ENCODE measurements around the gene WDTC1. TPM values are rescaled to one million over a fixed set of nuclear protein-coding genes. Genes with fewer than 3 reads are reported as not detected.
A peak's percentile ranks its signal among the peaks of the same experiment; 100 is the strongest.
"Not testable (repeated sequence)": the region's sequence is repeated elsewhere in the genome, so short reads cannot be mapped to it uniquely, and the experiment has no call there.

The WDTC1 gene, protein sequence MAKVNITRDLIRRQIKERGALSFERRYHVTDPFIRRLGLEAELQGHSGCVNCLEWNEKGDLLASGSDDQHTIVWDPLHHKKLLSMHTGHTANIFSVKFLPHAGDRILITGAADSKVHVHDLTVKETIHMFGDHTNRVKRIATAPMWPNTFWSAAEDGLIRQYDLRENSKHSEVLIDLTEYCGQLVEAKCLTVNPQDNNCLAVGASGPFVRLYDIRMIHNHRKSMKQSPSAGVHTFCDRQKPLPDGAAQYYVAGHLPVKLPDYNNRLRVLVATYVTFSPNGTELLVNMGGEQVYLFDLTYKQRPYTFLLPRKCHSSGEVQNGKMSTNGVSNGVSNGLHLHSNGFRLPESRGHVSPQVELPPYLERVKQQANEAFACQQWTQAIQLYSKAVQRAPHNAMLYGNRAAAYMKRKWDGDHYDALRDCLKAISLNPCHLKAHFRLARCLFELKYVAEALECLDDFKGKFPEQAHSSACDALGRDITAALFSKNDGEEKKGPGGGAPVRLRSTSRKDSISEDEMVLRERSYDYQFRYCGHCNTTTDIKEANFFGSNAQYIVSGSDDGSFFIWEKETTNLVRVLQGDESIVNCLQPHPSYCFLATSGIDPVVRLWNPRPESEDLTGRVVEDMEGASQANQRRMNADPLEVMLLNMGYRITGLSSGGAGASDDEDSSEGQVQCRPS
- total RNA-seq, result 10 to 100 TPM; 28.9 to 32.6 TPM

DNA sequence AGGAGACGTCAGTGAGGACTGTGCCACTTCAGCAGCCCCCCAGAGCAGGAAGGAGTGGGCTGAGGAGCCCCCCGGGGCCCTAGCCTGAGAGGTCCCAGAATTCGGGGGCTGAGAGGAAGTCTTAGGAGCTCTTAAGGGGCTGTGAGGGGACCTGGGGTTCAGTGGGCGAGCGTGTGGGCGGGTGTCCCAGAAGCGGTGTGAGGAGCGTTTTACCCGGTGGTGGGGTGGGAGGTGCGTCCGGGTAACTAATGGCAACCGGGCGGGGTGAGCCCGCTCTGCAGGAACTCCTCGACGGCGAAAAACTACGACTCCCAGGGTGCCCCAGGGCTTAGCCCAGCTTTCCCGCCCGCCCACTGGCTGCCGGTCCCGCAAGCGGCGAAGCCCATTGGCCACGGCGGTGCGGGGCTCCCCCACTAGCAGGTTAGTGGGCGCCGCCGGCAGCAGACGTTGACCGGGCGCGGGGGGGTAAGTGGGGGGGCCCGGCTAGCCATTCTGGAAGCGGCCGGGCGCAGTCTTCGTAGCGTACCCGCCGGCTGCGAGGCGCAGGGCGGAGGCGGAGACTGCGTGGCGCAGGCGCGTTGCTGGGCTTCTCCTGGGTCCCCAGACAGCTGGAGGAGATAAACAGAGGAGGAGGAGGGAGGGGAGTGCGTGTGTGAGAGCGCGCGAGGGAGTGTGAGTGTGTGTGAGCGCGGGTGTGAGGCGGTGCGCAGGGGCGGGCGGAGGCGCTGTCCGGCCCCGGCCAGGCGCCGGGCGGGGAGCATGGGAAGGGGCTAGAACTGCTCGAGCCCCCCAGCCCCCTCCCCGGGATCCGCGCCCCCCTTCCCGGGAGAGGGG, at the start of gene WDTC1:
WDTC1 (plus strand) TSS at position 584 of the 834 bp plus-strand sequence. CDS start 26,423 bp downstream, outside the sequence.
- Mint-ChIP-seq H3K27me3 (no peaks in the 10 kb centered on the region), H3K27ac (peak within 1 kb of the TSS; percentile 90), H3K9me3 (ENCODE audit: low read depth) (no peaks in the 10 kb centered on the region), H3K36me3 (peaks cover 7% of the 10 kb centered on the region), H3K4me3 (peak within 1 kb of the TSS; percentile 94), H3K4me1 (peaks cover 29% of the 10 kb centered on the region)
- CTCF ChIA-PET, result interaction anchor here (0.6 to 1.6 kb wide), 5 partner anchors 37 to 489 kb away, joined by 3 to 7 read pairs (median 3); no protein-coding TSS in a partner anchor
- ATAC-seq (peak; percentile 96), DNase-seq (peak; percentile 99)

DNA sequence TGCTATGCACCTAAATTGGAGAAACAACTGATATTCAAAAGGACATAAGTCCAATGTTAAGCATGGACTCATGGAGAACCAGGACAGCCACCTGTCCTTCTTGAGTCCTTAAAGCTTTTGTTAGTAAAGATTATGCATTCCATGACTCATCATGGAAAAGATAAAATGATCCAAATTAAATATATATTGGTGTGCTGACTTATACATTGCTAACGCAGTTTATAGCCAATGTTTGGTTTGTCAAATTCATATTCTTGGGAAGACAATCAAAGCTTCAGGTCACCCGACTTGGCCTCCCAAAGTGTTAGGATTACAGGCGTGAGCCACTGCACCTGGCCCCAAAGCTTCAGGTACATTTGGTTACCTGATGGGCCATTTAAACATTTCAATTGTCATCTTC, 49.8 kb upstream of the WDTC1 start:
- not testable (repeated sequence) for H3K4me3 Mint-ChIP-seq; H3K36me3 Mint-ChIP-seq; H3K27me3 Mint-ChIP-seq; DNase-seq; H3K9me3 Mint-ChIP-seq (ENCODE audit: low read depth); H3K27ac Mint-ChIP-seq; ATAC-seq; H3K4me1 Mint-ChIP-seq
- CTCF ChIA-PET, result interaction anchor here (0.8 kb wide), 1 partner anchor 15 kb away, joined by 3 read pairs; no protein-coding TSS in a partner anchor

DNA sequence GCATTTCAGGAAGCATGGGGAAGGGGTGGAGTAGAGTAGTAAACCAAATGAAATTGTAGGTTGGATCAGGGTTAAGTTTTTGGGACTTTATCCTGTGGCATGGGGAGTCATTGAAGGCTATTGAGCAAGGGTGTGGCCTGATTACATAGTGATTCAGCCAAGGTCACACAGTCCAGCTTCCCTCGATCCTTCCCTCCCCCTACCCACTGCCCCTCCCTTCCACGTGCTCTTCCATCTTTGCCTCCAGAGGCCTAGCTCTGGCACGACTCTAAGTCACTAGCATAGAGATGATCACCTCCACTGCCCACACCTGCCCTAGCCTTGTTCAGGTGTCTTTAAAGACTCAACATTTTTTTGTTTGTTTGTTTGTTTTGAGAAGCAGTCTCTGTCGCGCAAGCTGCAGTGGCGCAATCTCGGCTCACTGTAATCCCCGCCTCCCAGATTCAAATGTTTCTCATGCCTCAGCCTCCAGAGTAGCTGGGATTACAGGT, 42.3 kb upstream of the WDTC1 start:
- Mint-ChIP-seq H3K27ac (no peak overlapping the region), H3K27me3 (peaks cover 2% of the 10 kb centered on the region), H3K4me3 (no peak overlapping the region), H3K36me3 (no peaks in the 10 kb centered on the region), H3K4me1 (no peaks in the 10 kb centered on the region), H3K9me3 (ENCODE audit: low read depth) (no peaks in the 10 kb centered on the region)
- ATAC-seq (no peak), DNase-seq (no peak)
- CTCF ChIA-PET, result no interaction called here

DNA sequence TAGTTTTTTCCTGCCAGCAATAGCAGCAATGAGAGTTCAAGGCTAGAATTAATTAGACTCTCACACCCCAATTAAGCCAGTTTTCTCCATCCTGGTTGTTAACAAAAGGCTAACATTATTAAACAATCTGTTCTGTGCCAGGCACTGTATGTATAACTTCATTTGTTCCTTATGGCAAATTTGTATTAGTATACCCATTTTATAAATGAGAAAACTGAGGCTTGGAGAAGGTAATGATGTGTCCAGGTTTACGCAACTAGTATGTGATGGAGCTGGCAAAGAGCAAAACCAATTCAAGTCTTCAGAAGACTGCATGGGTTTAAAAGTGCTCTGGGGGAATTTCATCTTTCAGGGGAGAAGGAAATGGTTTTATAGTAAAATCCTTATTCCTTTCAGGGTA, 41.2 kb upstream of the WDTC1 start:
- CTCF ChIA-PET, result no interaction called here
- H3K27ac Mint-ChIP-seq, result no peak overlapping the region
- ATAC-seq, result no peak
- H3K27me3 Mint-ChIP-seq, result peaks cover 2% of the 10 kb centered on the region
- H3K4me3 Mint-ChIP-seq, result no peak overlapping the region
- DNase-seq, result no peak
- H3K4me1 Mint-ChIP-seq, result peaks cover 5% of the 10 kb centered on the region
- no peaks in the 10 kb centered on the region for H3K36me3 Mint-ChIP-seq
- H3K9me3 Mint-ChIP-seq (ENCODE audit: low read depth), result no peaks in the 10 kb centered on the region

DNA sequence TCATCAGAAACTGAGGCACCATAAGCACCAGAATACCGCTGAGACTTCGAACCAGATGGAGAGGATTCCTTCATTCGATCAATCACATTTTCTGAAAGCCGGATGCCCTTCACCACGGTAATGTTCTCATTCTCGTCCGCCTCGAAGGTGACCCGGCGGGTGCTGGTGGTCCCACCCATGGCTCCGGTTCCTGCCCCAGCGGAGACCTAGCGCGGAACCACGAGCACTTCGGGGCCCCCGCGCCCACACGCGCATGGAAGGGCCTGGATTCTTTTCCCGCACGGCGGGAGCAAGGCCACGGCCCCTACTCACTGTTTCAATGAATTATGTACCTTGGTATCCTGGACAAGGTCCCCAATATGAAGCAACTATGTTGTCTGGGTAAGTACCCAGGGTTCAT, 33.1 kb upstream of the WDTC1 start:
- no peak overlapping the region for H3K4me3 Mint-ChIP-seq
- CTCF ChIA-PET, result interaction anchor here (1.3 to 2.5 kb wide), 3 partner anchors 89 to 155 kb away, joined by 3 to 7 read pairs (median 4); no protein-coding TSS in a partner anchor
- no peaks in the 10 kb centered on the region for H3K36me3 Mint-ChIP-seq
- no peaks in the 10 kb centered on the region for H3K9me3 Mint-ChIP-seq (ENCODE audit: low read depth)
- ATAC-seq, result no peak
- H3K27me3 Mint-ChIP-seq, result peaks cover 3% of the 10 kb centered on the region
- H3K4me1 Mint-ChIP-seq, result peaks cover 6% of the 10 kb centered on the region
- no peak overlapping the region for H3K27ac Mint-ChIP-seq
- no peak for DNase-seq

DNA sequence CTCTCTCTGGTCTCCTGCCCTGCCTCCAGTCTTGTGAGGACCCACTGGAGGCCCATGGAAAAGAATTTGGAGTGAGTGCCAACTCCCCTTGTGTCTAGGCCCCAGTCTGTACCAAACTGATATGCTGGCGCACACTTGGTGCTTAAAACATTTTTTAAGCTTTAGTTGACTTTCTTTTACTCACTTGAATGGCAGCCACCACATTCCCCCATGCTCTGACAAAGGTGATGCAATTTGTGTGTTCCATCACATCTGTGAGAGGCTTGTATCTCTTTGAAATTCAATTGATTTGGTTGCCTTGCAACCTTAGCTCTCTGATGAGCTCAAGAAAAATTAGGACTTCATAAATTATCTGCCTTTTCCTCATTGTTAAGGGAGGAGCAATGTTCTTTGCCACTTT, 30.5 kb upstream of the WDTC1 start:
- no peak overlapping the region for H3K4me3 Mint-ChIP-seq
- no peaks in the 10 kb centered on the region for H3K36me3 Mint-ChIP-seq
- no peaks in the 10 kb centered on the region for H3K9me3 Mint-ChIP-seq (ENCODE audit: low read depth)
- no peaks in the 10 kb centered on the region for H3K4me1 Mint-ChIP-seq
- ATAC-seq (no peak), DNase-seq (no peak)
- peaks cover 3% of the 10 kb centered on the region for H3K27me3 Mint-ChIP-seq
- CTCF ChIA-PET, result interaction anchor here (0.7 to 0.8 kb wide), 2 partner anchors 209 to 504 kb away, joined by 3 read pairs; no protein-coding TSS in a partner anchor
- no peak overlapping the region for H3K27ac Mint-ChIP-seq

DNA sequence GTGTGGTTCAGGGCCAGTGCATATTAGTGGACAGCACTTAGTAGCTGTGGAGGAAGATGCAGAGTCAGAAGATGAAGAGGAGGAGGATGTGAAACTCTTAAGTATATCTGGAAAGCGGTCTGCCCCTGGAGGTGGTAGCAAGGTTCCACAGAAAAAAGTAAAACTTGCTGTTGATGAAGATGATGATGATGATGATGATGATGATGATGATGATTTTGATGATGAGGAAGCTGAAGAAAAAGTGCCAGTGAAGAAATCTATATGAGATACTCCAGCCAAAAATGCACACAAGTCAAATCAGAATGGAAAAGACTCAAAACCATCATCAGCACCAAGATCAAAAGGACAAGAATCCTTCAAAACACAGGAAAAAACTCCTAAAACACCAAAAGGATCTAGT, 27.2 kb upstream of the WDTC1 start:
- CTCF ChIA-PET; H3K27me3 Mint-ChIP-seq; H3K4me1 Mint-ChIP-seq; DNase-seq; H3K36me3 Mint-ChIP-seq; ATAC-seq; H3K9me3 Mint-ChIP-seq (ENCODE audit: low read depth); H3K4me3 Mint-ChIP-seq; H3K27ac Mint-ChIP-seq: not testable (repeated sequence)

DNA sequence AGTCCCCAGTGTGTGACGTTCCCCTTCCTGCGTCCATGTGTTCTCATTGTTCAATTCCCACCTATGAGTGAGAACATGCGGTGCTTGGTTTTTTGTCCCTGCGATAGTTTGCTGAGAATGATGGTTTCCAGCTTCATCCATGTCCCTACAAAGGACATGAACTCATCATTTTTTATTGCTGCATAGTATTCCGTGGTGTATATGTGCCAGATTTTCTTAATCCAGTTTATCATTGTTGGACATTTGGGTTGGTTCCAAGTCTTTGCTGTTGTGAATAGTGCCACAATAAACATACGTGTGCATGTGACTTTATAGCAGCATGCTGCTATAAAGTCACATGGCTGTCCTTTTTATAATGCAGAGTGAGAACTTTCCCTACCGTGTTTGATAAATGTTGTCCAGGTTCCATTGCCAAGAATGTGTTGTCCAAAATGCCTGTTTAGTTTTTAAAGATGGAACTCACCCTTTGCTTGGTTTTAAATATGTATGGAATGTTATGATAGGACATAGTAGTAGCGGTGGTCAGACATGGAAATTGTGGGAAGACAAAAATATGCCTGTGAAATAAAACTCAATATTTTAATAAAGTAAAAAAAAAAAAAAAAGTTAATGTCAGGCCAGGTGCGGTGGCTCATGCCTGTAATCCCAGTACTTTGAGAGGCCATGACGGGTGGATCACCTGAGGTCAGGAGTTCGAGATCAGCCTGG, 26.1 kb upstream of the WDTC1 start:
- H3K4me3 Mint-ChIP-seq; H3K36me3 Mint-ChIP-seq; H3K9me3 Mint-ChIP-seq (ENCODE audit: low read depth); CTCF ChIA-PET; DNase-seq; H3K4me1 Mint-ChIP-seq; ATAC-seq; H3K27ac Mint-ChIP-seq; H3K27me3 Mint-ChIP-seq: not testable (repeated sequence)

DNA sequence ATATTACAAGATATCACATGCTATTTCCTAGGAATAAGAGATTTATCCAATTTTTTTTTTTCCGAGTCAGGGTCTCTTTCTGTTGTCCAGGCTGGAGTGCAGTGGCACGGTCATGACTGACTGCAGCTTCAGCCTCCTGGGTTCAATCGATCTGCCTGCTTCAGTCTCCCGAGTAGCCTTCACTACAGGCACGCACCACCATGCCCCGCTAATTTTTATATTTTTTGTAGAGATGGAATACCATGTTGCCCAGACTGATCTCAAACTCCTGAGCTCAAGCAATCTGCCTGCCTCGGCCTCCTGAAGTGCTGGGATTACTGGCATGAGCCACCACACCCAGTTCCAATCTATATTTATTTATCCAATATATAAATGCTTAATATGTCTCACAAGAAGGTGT, 18.0 kb upstream of the WDTC1 start:
- CTCF ChIA-PET, result no interaction called here
- ATAC-seq, result no peak
- Mint-ChIP-seq H3K9me3 (ENCODE audit: low read depth) (no peaks in the 10 kb centered on the region), H3K27ac (no peak overlapping the region), H3K4me1 (peaks cover 2% of the 10 kb centered on the region), H3K4me3 (no peak overlapping the region), H3K27me3 (peaks cover 6% of the 10 kb centered on the region), H3K36me3 (no peaks in the 10 kb centered on the region)
- DNase-seq, result no peak

DNA sequence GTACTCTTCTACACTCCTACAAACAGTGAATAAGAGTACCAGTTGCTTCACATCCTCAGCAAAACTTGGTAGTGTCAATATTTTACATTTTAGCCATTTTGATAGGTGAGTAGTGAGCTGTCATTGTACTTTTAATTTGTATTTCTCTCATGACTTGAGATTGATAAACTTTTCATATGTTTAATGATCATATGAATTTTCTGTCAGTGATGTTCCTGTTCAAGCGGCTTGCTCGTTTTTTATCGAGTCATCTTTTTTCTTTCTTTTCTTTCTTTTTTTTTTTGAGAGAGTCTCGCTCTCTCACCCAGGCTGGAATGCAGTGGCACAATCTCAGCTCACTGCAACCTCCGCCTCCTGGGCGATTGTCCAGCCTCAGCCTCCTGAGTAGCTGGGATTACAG, 17.0 kb upstream of the WDTC1 start:
- H3K4me3 Mint-ChIP-seq, result no peak overlapping the region
- CTCF ChIA-PET, result no interaction called here

DNA sequence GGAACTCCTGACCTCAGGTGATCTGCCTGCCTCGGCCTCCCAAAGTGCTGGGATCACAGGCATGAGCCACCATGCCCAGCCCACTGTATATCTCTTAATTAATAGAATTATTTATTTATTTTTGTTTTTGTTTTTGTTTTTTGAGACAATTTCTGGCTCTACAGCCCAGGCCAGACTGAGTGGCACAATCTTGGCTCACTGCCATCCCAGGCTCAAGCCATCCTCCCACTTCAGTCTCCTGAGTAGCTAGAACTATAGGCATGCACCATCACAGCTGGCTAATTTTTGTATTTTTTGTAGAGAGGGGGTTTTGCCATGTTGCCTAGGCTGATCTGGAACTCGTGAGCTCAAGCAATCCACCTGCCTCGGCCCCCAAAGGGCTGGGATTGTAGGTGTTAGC, 15.7 kb upstream of the WDTC1 start:
- DNase-seq (no peak), ATAC-seq (no peak)
- Mint-ChIP-seq H3K27me3 (peaks cover 8% of the 10 kb centered on the region), H3K36me3 (no peaks in the 10 kb centered on the region), H3K4me1 (peaks cover 2% of the 10 kb centered on the region), H3K4me3 (no peak overlapping the region), H3K27ac (no peak overlapping the region), H3K9me3 (ENCODE audit: low read depth) (no peaks in the 10 kb centered on the region)
- CTCF ChIA-PET, result no interaction called here

More for the DNA sequence above, 17.0 kb upstream of the WDTC1 start:
- ATAC-seq (no peak), DNase-seq (no peak)
- peaks cover 2% of the 10 kb centered on the region for H3K4me1 Mint-ChIP-seq
- no peaks in the 10 kb centered on the region for H3K9me3 Mint-ChIP-seq (ENCODE audit: low read depth)
- no peak overlapping the region for H3K27ac Mint-ChIP-seq
- no peaks in the 10 kb centered on the region for H3K36me3 Mint-ChIP-seq
- H3K27me3 Mint-ChIP-seq, result peaks cover 8% of the 10 kb centered on the region

DNA sequence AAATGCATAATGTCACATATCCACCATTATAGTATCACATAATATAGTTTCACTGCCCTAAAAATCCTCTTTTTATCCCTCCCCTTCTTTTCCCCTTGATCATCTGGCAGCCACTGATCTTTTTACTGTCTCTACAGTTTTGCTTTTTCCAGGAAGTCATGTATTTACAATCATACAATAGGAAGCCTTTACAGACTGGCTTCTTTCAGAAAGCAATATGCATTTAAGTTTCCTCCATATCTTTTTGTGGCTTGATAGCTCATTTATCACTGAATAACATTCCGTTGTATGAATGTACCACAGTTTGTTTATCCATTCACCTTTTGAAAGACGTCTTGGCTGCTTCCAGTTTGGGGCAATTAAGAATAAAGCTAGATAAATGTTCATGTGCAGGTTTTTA, 14.3 kb upstream of the WDTC1 start:
- Mint-ChIP-seq H3K27ac (no peak overlapping the region), H3K4me1 (peaks cover 2% of the 10 kb centered on the region), H3K9me3 (ENCODE audit: low read depth) (no peaks in the 10 kb centered on the region), H3K36me3 (no peaks in the 10 kb centered on the region), H3K4me3 (no peak overlapping the region), H3K27me3 (peaks cover 5% of the 10 kb centered on the region)
- ATAC-seq (no peak), DNase-seq (no peak)
- CTCF ChIA-PET, result interaction anchor here (0.8 kb wide), 1 partner anchor 74 kb away, joined by 3 read pairs; no protein-coding TSS in a partner anchor

All from activated CD8-positive, alpha-beta memory T cell treated with anti-CD3 and anti-CD28 coated beads, Interleukin-2, amount 10 ng/mL, durations not matched to agents 7 days and 5 days (primary cell).